Measurements from ENCODE around the gene RAB25.

DNA sequence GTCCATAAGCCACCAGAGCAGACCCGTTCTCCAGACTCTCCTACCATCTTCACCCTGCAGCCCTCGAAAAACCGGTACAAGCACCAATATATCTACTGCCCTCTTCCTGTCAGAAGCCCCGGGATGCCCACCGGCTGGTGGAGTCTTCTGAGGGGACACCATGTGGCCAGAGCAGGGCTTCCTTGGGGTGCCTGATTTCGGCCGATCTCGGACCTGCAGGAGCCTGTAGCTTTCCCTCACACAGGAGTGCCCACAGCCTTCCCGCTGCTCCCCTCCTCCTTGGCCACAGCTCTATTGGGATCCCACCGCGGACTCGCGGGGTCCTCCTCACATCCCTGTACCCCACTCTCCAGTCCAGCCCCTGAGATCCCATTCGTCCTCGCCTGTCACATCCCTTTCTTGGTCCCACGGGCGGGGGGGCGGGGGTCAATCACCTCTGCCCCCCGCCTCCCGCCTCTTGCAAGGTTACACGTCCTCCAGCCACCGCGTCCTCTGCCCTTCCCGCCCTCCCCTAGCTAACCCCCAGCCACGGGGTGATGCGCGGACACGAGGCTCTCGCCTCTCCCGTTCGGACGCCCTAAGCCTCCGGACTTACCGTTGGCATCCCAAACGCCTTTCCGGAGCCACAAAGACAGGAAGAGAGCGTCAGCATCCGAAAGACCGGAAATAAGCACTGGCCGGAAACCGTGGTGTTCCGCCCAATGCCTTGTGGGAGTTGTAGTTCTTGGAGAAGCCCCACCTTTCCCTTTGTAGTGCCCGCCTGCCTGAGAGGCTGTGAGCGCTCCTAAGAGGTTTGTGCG is 40.5 kb upstream of the RAB25 start, which contains the start of gene SSR2:
- TF ChIP-seq CTCF (IDR thresholded peaks at IDR 0.05; ENCODE audit: insufficient read depth, low read length, poor library complexity, severe bottlenecking) (no peak), EZH2phosphoT487 (conservative IDR thresholded peaks at IDR 0.05; ENCODE audit: low read length) (no peak)
